Measurements from ENCODE around the gene FAM20C.

DNA sequence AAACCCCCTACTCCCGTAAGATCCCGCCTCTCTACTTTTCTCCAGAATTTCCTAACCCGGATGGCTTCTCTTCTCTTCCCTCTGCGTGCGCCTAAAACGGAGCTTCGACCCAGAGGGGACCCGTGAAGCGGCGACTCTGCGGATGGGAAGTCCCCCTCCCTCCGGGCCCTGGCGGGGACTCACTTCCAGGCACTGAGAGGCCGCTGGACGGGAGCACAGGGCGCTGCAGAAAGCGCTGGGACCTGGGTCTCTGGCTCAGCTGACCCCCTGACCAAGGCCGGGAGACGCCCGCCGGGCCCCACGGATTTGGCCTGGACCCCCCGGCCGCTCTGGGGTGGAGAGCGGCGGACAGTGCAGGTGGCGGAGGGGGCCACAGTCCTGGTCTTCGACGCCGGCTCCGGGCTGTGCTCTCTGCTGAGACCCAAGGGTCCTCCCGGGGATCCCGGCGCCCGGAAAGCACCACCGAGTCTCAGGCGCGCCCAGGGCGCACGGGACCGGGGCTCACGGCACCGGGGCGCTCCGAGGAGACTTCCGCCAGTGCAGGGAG lies 96.9 kb downstream of the FAM20C start:
- TF ChIP-seq POLR2AphosphoS5 (IDR thresholded peaks at IDR 0.05) (no peak), EP300 (IDR thresholded peaks at IDR 0.05) (no peak)
- TF ChIP-seq, protein P1, sequence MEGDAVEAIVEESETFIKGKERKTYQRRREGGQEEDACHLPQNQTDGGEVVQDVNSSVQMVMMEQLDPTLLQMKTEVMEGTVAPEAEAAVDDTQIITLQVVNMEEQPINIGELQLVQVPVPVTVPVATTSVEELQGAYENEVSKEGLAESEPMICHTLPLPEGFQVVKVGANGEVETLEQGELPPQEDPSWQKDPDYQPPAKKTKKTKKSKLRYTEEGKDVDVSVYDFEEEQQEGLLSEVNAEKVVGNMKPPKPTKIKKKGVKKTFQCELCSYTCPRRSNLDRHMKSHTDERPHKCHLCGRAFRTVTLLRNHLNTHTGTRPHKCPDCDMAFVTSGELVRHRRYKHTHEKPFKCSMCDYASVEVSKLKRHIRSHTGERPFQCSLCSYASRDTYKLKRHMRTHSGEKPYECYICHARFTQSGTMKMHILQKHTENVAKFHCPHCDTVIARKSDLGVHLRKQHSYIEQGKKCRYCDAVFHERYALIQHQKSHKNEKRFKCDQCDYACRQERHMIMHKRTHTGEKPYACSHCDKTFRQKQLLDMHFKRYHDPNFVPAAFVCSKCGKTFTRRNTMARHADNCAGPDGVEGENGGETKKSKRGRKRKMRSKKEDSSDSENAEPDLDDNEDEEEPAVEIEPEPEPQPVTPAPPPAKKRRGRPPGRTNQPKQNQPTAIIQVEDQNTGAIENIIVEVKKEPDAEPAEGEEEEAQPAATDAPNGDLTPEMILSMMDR (IDR thresholded peaks at IDR 0.05), result no peak
